PC-3 (cell line): Measurements from ENCODE around the gene DCUN1D4. TPM values are rescaled to one million over a fixed set of nuclear protein-coding genes. Genes with fewer than 3 reads are reported as not detected.

Source experiments
- ATAC-seq: fragments of 200-7000 bp; cut with Tn5 transposase; 2 replicates; pipeline ENCODE4 v1.9.1; 2020; ENCODE audit warnings: mild to moderate bottlenecking, moderate library complexity
- BruUV-seq: library from RNA; stranded (reverse); fragments of 400-500 nt; replicated peaks from 2 replicates; lab custom pipeline; 2021; lab: Mats Ljungman, UMichigan
- CTCF ChIA-PET: fragments of 300-600 bp; sonication (Branson Sonifier 250); formaldehyde crosslinking; loops from one replicate; lab custom pipeline; 2022; ENCODE audit warnings: antibody characterized with exemption; lab: Charles Lee
- POLR2A ChIA-PET: fragments of 300-600 bp; sonication (Branson Sonifier 250); formaldehyde crosslinking; loops from one replicate; lab custom pipeline; 2022; ENCODE audit warnings: antibody characterized with exemption; ENCODE audit not compliant: unreplicated experiment; lab: Charles Lee
- DNase-seq: peaks from one replicate; pipeline ENCODE4 v3.0.0-alpha.2; 2015
- H2AFZ ChIP-seq: fragments of 300-600 bp; sonication (generic); 2 replicates; pipeline ENCODE4 v1.6.0; 2016; ENCODE audit warnings: antibody characterized with exemption, low read length
- H3F3A ChIP-seq: fragments of 300-600 bp; sonication (generic); one replicate; pipeline ENCODE4 v1.6.0; 2017; ENCODE audit warnings: antibody characterized with exemption, low read length, control low read depth, mild to moderate bottlenecking; ENCODE audit not compliant: unreplicated experiment
- H3K27ac ChIP-seq: fragments of 300-600 bp; sonication (generic); 2 replicates; pipeline ENCODE4 v1.5.1; 2016; ENCODE audit warnings: mild to moderate bottlenecking, low read length
- H3K27me3 ChIP-seq: fragments of 300-600 bp; sonication (generic); 2 replicates; pipeline ENCODE4 v1.6.1; 2016; ENCODE audit warnings: low read length, mixed read lengths
- H3K36me3 ChIP-seq: fragments of 300-600 bp; sonication (generic); 2 replicates; pipeline ENCODE4 v1.6.1; 2016; ENCODE audit warnings: low read depth, mixed run types, low read length, mixed read lengths
- H3K4me1 ChIP-seq: fragments of 300-600 bp; sonication (generic); 2 replicates; pipeline ENCODE4 v1.5.1; 2016; ENCODE audit warnings: low read length; ENCODE audit not compliant: insufficient read depth
- H3K4me2 ChIP-seq: fragments of 300-600 bp; sonication (generic); 2 replicates; pipeline ENCODE4 v1.6.0; 2016; ENCODE audit warnings: low read length
- H3K4me3 ChIP-seq: fragments of 300-600 bp; sonication (generic); 2 replicates; pipeline ENCODE4 v1.5.1; 2016; ENCODE audit warnings: mild to moderate bottlenecking, low read length, mixed read lengths
- H3K79me2 ChIP-seq: fragments of 300-600 bp; sonication (generic); 2 replicates; pipeline ENCODE4 v1.6.1; 2017; ENCODE audit warnings: low read length, mixed read lengths
- H3K9ac ChIP-seq: fragments of 300-600 bp; sonication (generic); 2 replicates; pipeline ENCODE4 v1.6.0; 2016; ENCODE audit warnings: mild to moderate bottlenecking, low read length
- H3K9me2 ChIP-seq: fragments of 300-600 bp; sonication (generic); replicated peaks from 2 replicates; pipeline ENCODE4 v1.6.1; 2016; ENCODE audit warnings: mixed run types, low read length, mixed read lengths
- H3K9me3 ChIP-seq: fragments of 300-600 bp; sonication (generic); 2 replicates; pipeline ENCODE4 v1.6.1; 2016; ENCODE audit warnings: low read length, mixed read lengths
- H4K20me1 ChIP-seq: fragments of 300-600 bp; sonication (generic); 2 replicates; pipeline ENCODE4 v1.6.1; 2016; ENCODE audit warnings: low read length, mixed read lengths
- EZH2 ChIP-seq: fragments of 300-600 bp; sonication (generic); IDR thresholded peaks from one replicate; pipeline ENCODE4 v1.6.1; 2017; ENCODE audit warnings: antibody characterized with exemption, mild to moderate bottlenecking, low read length; ENCODE audit not compliant: unreplicated experiment
- EZH2phosphoT487 ChIP-seq: fragments of 300-600 bp; sonication (generic); IDR thresholded peaks from 2 replicates; pipeline ENCODE4 v1.6.1; 2018; ENCODE audit warnings: mild to moderate bottlenecking, antibody characterized with exemption, low read length, borderline replicate concordance
- intact Hi-C: fragments of 100-400 bp; cut with micrococcal nuclease; formaldehyde crosslinking; loops from 2 replicates; pipeline ENCODE4 v1.9.0; 2023
- total RNA-seq: library from RNA; depleted of rRNA; stranded (reverse); fragments of >200 nt; gene quantifications from 2 replicates; pipeline ENCODE4 v1.2.3, GENCODE V29; 2014
- TF ChIP-seq, protein P1 (sequence below): fragments of 300-600 bp; sonication (generic); conservative IDR thresholded peaks from 2 replicates; pipeline ENCODE4 v1.5.1; 2017; ENCODE audit warnings: antibody characterized with exemption, low read depth, mild to moderate bottlenecking, low read length

DCUN1D4 gene
- total RNA-seq, 1 experiment from 2014 or later = 44.8 TPM

DNA sequence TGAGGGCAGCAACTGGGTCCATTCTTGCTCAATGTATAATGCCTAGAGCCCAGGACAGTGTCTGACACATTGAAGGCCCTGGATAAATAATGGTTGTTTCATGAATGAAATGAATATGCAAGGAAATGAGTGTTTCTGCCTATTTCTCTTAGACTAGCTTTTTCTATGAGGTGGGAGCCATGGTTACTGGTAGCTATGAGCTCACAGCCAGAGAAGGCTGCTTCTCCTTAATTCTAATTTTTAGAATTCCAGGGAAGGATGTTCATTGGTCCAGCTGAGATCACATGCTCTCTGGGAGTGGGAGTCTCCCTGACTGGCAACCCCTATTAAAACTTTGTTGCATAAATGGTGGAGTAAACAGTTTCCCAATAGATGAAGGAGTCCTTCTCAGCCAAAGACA lies 9.7 kb upstream of the DCUN1D4 start:
- Histone ChIP-seq H3K27ac (no peak overlapping the region), H3K27me3 (no peaks in the 10 kb centered on the region), H3K4me1 (no peaks in the 10 kb centered on the region), H3K9ac (no peak overlapping the region), H4K20me1 (no peaks in the 10 kb centered on the region), H3F3A (no peaks in the 10 kb centered on the region), H3K4me2 (no peak overlapping the region), H3K9me2 (no peaks in the 10 kb centered on the region), H3K9me3 (no peaks in the 10 kb centered on the region), H3K79me2 (no peaks in the 10 kb centered on the region), H3K36me3 (no peaks in the 10 kb centered on the region), H2AFZ (no peak overlapping the region), H3K4me3 (no peak overlapping the region)
- DNase-seq = no peak
- CTCF ChIA-PET = interaction anchor here (1.1 kb wide), 1 partner anchor 48 kb away, joined by 8 read pairs; no protein-coding TSS in a partner anchor
- no peak for ATAC-seq
- intact Hi-C loops = no loop called here
- TF ChIP-seq, protein P1, sequence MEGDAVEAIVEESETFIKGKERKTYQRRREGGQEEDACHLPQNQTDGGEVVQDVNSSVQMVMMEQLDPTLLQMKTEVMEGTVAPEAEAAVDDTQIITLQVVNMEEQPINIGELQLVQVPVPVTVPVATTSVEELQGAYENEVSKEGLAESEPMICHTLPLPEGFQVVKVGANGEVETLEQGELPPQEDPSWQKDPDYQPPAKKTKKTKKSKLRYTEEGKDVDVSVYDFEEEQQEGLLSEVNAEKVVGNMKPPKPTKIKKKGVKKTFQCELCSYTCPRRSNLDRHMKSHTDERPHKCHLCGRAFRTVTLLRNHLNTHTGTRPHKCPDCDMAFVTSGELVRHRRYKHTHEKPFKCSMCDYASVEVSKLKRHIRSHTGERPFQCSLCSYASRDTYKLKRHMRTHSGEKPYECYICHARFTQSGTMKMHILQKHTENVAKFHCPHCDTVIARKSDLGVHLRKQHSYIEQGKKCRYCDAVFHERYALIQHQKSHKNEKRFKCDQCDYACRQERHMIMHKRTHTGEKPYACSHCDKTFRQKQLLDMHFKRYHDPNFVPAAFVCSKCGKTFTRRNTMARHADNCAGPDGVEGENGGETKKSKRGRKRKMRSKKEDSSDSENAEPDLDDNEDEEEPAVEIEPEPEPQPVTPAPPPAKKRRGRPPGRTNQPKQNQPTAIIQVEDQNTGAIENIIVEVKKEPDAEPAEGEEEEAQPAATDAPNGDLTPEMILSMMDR = no peak
- TF ChIP-seq EZH2phosphoT487 (no peak), EZH2 (no peak)
- no TSS peak for BruUV-seq
- POLR2A ChIA-PET = interaction anchor here (0.7 kb wide), 1 partner anchor 9 kb away, joined by 6 read pairs; no protein-coding TSS in a partner anchor

DNA sequence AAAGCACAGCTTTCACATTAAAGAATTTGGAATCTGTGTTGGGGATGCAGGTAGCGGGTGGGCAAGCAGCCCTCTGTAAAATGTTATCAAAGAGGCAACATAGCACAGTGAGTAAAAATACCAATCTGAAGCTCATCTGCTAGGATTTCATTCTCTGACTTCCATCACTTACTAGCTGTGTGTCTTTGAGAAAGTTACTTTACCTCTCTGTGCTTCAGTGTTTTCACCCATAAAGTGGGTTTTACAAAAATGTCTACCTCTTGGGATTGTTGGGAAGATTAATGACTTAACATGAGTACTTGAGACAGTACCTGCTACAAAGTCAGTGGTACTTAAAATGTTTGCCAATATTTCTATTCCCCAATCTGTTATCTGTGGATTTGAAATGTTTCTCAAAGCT lies 7.9 kb upstream of the DCUN1D4 start:
- Histone ChIP-seq H3K79me2 (no peaks in the 10 kb centered on the region), H3K4me2 (no peak overlapping the region), H3K36me3 (no peaks in the 10 kb centered on the region), H3K4me3 (no peak overlapping the region), H3K9ac (no peak overlapping the region), H3K27me3 (no peaks in the 10 kb centered on the region), H4K20me1 (no peaks in the 10 kb centered on the region), H3K9me2 (no peaks in the 10 kb centered on the region), H3K4me1 (0 out of 2 replicates have a peak, but pooled peaks cover under 1% of the 10 kb centered on the region), H3K27ac (no peak overlapping the region), H2AFZ (no peak overlapping the region), H3K9me3 (no peaks in the 10 kb centered on the region), H3F3A (no peaks in the 10 kb centered on the region)
- no TSS peak for BruUV-seq
- POLR2A ChIA-PET = no interaction called here
- intact Hi-C loops = no loop called here
- no peak for TF ChIP-seq EZH2phosphoT487
- TF ChIP-seq, protein P1 = no peak
- TF ChIP-seq EZH2 = no peak
- CTCF ChIA-PET = no interaction called here
- ATAC-seq (no peak), DNase-seq (no peak)

DNA sequence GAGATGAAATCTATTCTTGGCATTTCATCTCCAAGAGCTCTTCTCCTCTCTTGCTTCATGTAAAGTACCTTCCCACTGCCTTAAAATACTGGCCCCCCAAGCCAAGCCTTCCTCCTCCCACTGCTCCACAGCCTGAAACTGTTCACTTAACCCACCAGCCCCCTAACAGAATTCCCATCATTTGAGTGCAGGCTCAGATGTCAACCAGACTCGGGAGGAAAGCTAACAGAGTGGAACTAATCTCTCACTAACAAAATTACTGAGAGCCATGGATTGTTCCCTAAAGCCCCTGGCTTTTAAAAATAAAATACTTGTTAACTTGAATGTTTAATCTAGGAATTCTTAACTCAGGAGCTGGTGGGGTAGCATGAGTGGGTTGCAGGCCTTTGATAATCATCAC lies 7.1 kb upstream of the DCUN1D4 start:
- BruUV-seq = no TSS peak
- Histone ChIP-seq H3K9me2 (no peaks in the 10 kb centered on the region), H3K27me3 (no peaks in the 10 kb centered on the region), H2AFZ (no peak overlapping the region), H4K20me1 (no peaks in the 10 kb centered on the region), H3K9ac (no peak overlapping the region), H3K27ac (no peak overlapping the region), H3K36me3 (no peaks in the 10 kb centered on the region), H3K79me2 (no peaks in the 10 kb centered on the region), H3K4me3 (no peak overlapping the region), H3K4me2 (no peak overlapping the region), H3F3A (no peaks in the 10 kb centered on the region), H3K4me1 (peaks cover 9% of the 10 kb centered on the region; the same call in 1 of the 2 replicates), H3K9me3 (no peaks in the 10 kb centered on the region)
- ChIA-PET POLR2A (no interaction called here), CTCF (no interaction called here)
- TF ChIP-seq EZH2phosphoT487 = no peak
- TF ChIP-seq, protein P1 = no peak
- no peak for TF ChIP-seq EZH2
- no peak for ATAC-seq
- intact Hi-C loops = no loop called here
- DNase-seq = no peak
